Activated CD8-positive, alpha-beta memory T cell treated with anti-CD3 and anti-CD28 coated beads, Interleukin-2, amount 50 U/mL, for 1 hour (primary cell): ENCODE measurements around the gene PTPRO.

Experiments used
- DNase-seq: peaks from one replicate; pipeline ENCODE4 v3.0.0-alpha.2; 2020; ENCODE audit errors: extremely low read depth

The PTPRO gene

GRCh38 chr12:15322164-15323061, at the start of gene PTPRO:
TSS of gene PTPRO (plus strand) at chr12:15322508.
- DNase-seq: no peak

GRCh38 chr12:15273896-15274295, 48.4 kb upstream of the PTPRO start:
- no peak for DNase-seq

- no peak for DNase-seq
Measured at GRCh38 chr12:15274561-15274967, 47.7 kb upstream of the PTPRO start.

- DNase-seq: no peak
Measured at GRCh38 chr12:15276088-15276698, 46.1 kb upstream of the PTPRO start.

- DNase-seq: no peak
Measured at GRCh38 chr12:15278816-15279658, 43.3 kb upstream of the PTPRO start.

- no peak for DNase-seq
Measured at GRCh38 chr12:15280930-15281329, 41.4 kb upstream of the PTPRO start.

- no peak for DNase-seq
Measured at GRCh38 chr12:15289192-15289591, 33.1 kb upstream of the PTPRO start.

GRCh38 chr12:15293731-15294130, 28.6 kb upstream of the PTPRO start:
- DNase-seq: no peak

- no peak for DNase-seq
Measured at GRCh38 chr12:15299947-15300346, 22.4 kb upstream of the PTPRO start.

GRCh38 chr12:15304296-15304695, 18.0 kb upstream of the PTPRO start:
- DNase-seq: no peak

- DNase-seq: no peak
Measured at GRCh38 chr12:15306605-15307004, 15.7 kb upstream of the PTPRO start.

- no peak for DNase-seq
Measured at GRCh38 chr12:15307079-15307478, 15.2 kb upstream of the PTPRO start.

GRCh38 chr12:15318841-15319240, 3.5 kb upstream of the PTPRO start:
- no peak for DNase-seq

GRCh38 chr12:15320881-15321280, 1.4 kb upstream of the PTPRO start:
- DNase-seq: no peak

- no peak for DNase-seq
Measured at GRCh38 chr12:15323480-15323879, 1.2 kb downstream of the PTPRO start.

- DNase-seq: no peak
Measured at GRCh38 chr12:15329891-15330290, 7.6 kb downstream of the PTPRO start.

- no peak for DNase-seq
Measured at GRCh38 chr12:15334225-15334624, 11.9 kb downstream of the PTPRO start.

- no peak for DNase-seq
Measured at GRCh38 chr12:15335959-15336358, 13.7 kb downstream of the PTPRO start.

GRCh38 chr12:15336768-15337553, 14.7 kb downstream of the PTPRO start:
- no peak for DNase-seq

GRCh38 chr12:15341371-15341770, 19.1 kb downstream of the PTPRO start:
- DNase-seq: no peak

- no peak for DNase-seq
Measured at GRCh38 chr12:15344561-15344960, 22.3 kb downstream of the PTPRO start.

- DNase-seq: no peak
Measured at GRCh38 chr12:15346488-15346887, 24.2 kb downstream of the PTPRO start.
